B cell (primary cell): ENCODE measurements around the gene SULT2B1. TPM values are rescaled to one million over a fixed set of nuclear protein-coding genes. Genes with fewer than 3 reads are reported as not detected.
A peak's percentile ranks its signal among the peaks of the same experiment; 100 is the strongest.

Experiments
- ATAC-seq: fragments of 200-7000 bp; cut with Tn5 transposase; one replicate; pipeline ENCODE4 v1.10.0; 2021; ENCODE audit warnings: low read depth, mild to moderate bottlenecking, moderate number of reproducible peaks, moderate library complexity
- CTCF ChIA-PET: fragments of 350-600 bp; sonication (Branson Sonifier 250); formaldehyde crosslinking; loops from one replicate; lab custom pipeline; 2021; ENCODE audit warnings: antibody characterized with exemption, inconsistent platforms; lab: Charles Lee
- POLR2A ChIA-PET: fragments of 350-600 bp; sonication (Branson Sonifier 250); formaldehyde crosslinking; loops from one replicate; lab custom pipeline; 2021; ENCODE audit warnings: antibody characterized with exemption; lab: Charles Lee
- DNase-seq: peaks from one replicate; pipeline ENCODE4 v3.0.0; 2013
- H2AFZ ChIP-seq: 2 replicates; pipeline ENCODE4 v1.6.1; 2012; ENCODE audit warnings: mild to moderate bottlenecking, low read depth, low read length; ENCODE audit not compliant: insufficient read depth, poor library complexity, severe bottlenecking
- H3K27ac ChIP-seq, 2 donors: 1 replicate in 1 of 2; 2 replicates in 1 of 2; pipeline ENCODE4 v1.5.1; 2012 to 2013; ENCODE audit warnings: low read length in 2 of 2, mild to moderate bottlenecking in 2 of 2, moderate library complexity in 1 of 2
- H3K27me3 ChIP-seq, 4 experiments: fragments of 200-600 bp in 1 of 4; sonication (generic) in 1 of 4; replicated peaks in 1 of 4; 1 replicate in 2 of 4; 2 replicates in 2 of 4; pipeline versions ENCODE4 v1.6.1 to v1.7.0; 2013 to 2016; ENCODE audit warnings: low read length in 3 of 4, mild to moderate bottlenecking in 2 of 4, mixed read lengths in 1 of 4, moderate library complexity in 1 of 4; ENCODE audit not compliant: insufficient read depth in 4 of 4, control insufficient read depth in 3 of 4; ENCODE audit errors: control extremely low read depth in 1 of 4
- H3K36me3 ChIP-seq, 2 experiments: replicated peaks in 1 of 2; 1 replicate in 1 of 2; 2 replicates in 1 of 2; pipeline versions ENCODE4 v1.6.1 to v1.7.1; 2013; ENCODE audit warnings: low read length in 1 of 2; ENCODE audit not compliant: insufficient read depth in 2 of 2, control insufficient read depth in 1 of 2; ENCODE audit errors: control extremely low read depth in 1 of 2, extremely low read depth in 1 of 2
- H3K4me1 ChIP-seq, 2 donors: fragments of 200-600 bp in 1 of 2; sonication (generic) in 1 of 2; 1 replicate in 1 of 2; 2 replicates in 1 of 2; pipeline versions ENCODE4 v1.5.1 to v1.6.1; 2013 to 2017; ENCODE audit warnings: low read length in 2 of 2; ENCODE audit not compliant: control insufficient read depth in 2 of 2, insufficient read depth in 2 of 2
- H3K4me2 ChIP-seq: replicated peaks from 2 replicates; pipeline ENCODE3; 2012; ENCODE audit warnings: mild to moderate bottlenecking, low read depth, low read length; ENCODE audit not compliant: poor library complexity, severe bottlenecking
- H3K4me3 ChIP-seq, 5 experiments: fragments of 200-600 bp in 1 of 5; sonication (generic) in 1 of 5; 1 replicate in 3 of 5; 2 replicates in 2 of 5; pipeline versions ENCODE4 v1.5.1 to v1.7.0; 2011 to 2016; ENCODE audit warnings: low read length in 4 of 5, mild to moderate bottlenecking in 4 of 5, low read depth in 2 of 5, control low read depth in 1 of 5, moderate library complexity in 1 of 5; ENCODE audit not compliant: insufficient read depth in 1 of 5; ENCODE audit errors: control extremely low read depth in 1 of 5, extremely low read depth in 1 of 5
- H3K79me2 ChIP-seq: fragments of 200-600 bp; sonication (generic); one replicate; pipeline ENCODE4 v1.6.0; 2016; ENCODE audit warnings: low read length; ENCODE audit not compliant: control insufficient read depth, insufficient read depth
- H3K9ac ChIP-seq: fragments of 200-600 bp; sonication (generic); 2 replicates; pipeline ENCODE4 v1.6.1; 2017; ENCODE audit warnings: mild to moderate bottlenecking, low read length, moderate library complexity
- H3K9me3 ChIP-seq, 3 donors: one replicate each; pipeline versions ENCODE4 v1.6.1 to v1.7.1; 2013; ENCODE audit warnings: low read length in 2 of 3; ENCODE audit not compliant: control insufficient read depth in 2 of 3, insufficient read depth in 1 of 3; ENCODE audit errors: control extremely low read depth in 1 of 3
- H4K20me1 ChIP-seq: 2 replicates; pipeline ENCODE4 v1.6.0; 2012; ENCODE audit warnings: mild to moderate bottlenecking, low read length; ENCODE audit not compliant: insufficient read depth, control insufficient read depth, poor library complexity, severe bottlenecking
- H3K27ac Mint-ChIP-seq: one replicate; pipeline ENCODE4 v1.8.0; 2021; ENCODE audit warnings: mixed read lengths
- H3K27me3 Mint-ChIP-seq: one replicate; pipeline ENCODE4 v1.8.0; 2021; ENCODE audit warnings: mixed read lengths
- H3K4me1 Mint-ChIP-seq: one replicate; pipeline ENCODE4 v1.8.0; 2021; ENCODE audit warnings: mixed read lengths
- H3K4me3 Mint-ChIP-seq: one replicate; pipeline ENCODE4 v1.8.0; 2021; ENCODE audit warnings: mixed read lengths
- H3K9me3 Mint-ChIP-seq: one replicate; pipeline ENCODE4 v1.8.0; 2022; ENCODE audit warnings: mixed read lengths; ENCODE audit not compliant: insufficient read depth
- EZH2 ChIP-seq: IDR thresholded peaks from 2 replicates; pipeline ENCODE4 v1.6.1; 2012; ENCODE audit warnings: borderline replicate concordance, low read depth, mild to moderate bottlenecking, moderate library complexity, low read length; ENCODE audit not compliant: insufficient read depth, poor library complexity, severe bottlenecking
- WGBS: methylation state at CpG from one replicate; pipeline ENCODE4 v1.1.5; 2013; ENCODE audit warnings: missing lambda C conversion rate; ENCODE audit not compliant: insufficient coverage; 5-methylcytosine and 5-hydroxymethylcytosine counted together
- intact Hi-C: fragments of 100-400 bp; cut with micrococcal nuclease; formaldehyde crosslinking; loops from one replicate; pipeline ENCODE4 v1.10.0; 2022
- polyA plus RNA-seq: library from polyadenylated mRNA; depleted of rRNA; stranded (reverse); fragments of >200 nt; gene quantifications from 2 replicates; pipeline ENCODE4 v1.2.3, GENCODE V29; 2012
- total RNA-seq, 2 donors: library from RNA; stranded (reverse); fragments of 120-200 nt in 1 of 2; gene quantifications; 1 replicate in 1 of 2; 2 replicates in 1 of 2; pipeline versions ENCODE4 v1.2.3 to v1.2.4, GENCODE V29; 2013 to 2022
- TF ChIP-seq, protein P1 (sequence below): fragments of 200-600 bp; IDR thresholded peaks from one replicate; pipeline ENCODE4 v1.8.0; 2022; ENCODE audit warnings: antibody characterized with exemption, mild to moderate bottlenecking

The SULT2B1 gene
- total and polyA plus RNA-seq, 2 donors (not counting 1 experiment from before 2014, with no cell fraction given), result not detected

DNA sequence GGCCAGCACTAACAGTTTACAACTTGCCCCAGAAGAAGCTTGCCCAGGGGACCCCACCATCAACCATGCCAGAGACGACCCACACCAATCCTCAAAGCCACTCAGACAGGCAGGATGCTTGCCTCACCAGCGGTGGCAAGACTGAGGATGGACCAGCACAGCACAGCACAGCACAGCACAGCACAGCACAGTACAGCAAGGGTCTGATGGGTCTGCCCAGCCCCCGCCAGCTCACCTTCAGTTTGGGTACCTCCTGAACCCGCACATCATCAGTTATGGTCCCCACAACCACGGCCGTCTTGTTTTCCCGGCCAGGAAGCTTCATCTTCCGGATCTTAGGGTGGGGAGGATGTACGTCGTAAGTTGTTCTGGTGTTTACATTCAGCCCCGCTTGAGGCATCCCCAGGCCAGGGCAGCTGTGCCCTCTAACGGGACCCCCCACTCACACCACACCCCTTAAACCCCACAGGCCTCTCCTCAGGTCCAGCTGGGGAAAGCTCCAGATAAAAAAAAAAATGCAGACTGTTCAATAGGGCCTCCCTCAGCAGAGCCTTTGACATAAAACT lies 64.6 kb downstream of the SULT2B1 start:
- peaks cover 0 to 38% of the 10 kb centered on the region in 2 experiments for H3K36me3 ChIP-seq
- H3K9me3 Mint-ChIP-seq, result no peaks in the 10 kb centered on the region
- H4K20me1 ChIP-seq, result peaks cover 41% of the 10 kb centered on the region
- DNase-seq (peak; percentile 18), ATAC-seq (no peak)
- 90% methylated on average over 4 of the region's 12 CpGs for WGBS
- intact Hi-C loops, result no loop called here
- H3K27ac ChIP-seq, result no peak overlapping the region
- TF ChIP-seq, protein P1, sequence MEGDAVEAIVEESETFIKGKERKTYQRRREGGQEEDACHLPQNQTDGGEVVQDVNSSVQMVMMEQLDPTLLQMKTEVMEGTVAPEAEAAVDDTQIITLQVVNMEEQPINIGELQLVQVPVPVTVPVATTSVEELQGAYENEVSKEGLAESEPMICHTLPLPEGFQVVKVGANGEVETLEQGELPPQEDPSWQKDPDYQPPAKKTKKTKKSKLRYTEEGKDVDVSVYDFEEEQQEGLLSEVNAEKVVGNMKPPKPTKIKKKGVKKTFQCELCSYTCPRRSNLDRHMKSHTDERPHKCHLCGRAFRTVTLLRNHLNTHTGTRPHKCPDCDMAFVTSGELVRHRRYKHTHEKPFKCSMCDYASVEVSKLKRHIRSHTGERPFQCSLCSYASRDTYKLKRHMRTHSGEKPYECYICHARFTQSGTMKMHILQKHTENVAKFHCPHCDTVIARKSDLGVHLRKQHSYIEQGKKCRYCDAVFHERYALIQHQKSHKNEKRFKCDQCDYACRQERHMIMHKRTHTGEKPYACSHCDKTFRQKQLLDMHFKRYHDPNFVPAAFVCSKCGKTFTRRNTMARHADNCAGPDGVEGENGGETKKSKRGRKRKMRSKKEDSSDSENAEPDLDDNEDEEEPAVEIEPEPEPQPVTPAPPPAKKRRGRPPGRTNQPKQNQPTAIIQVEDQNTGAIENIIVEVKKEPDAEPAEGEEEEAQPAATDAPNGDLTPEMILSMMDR, result no peak
- peaks cover 17 to 31% of the 10 kb centered on the region in 2 donors for H3K4me1 ChIP-seq
- no peaks in the 10 kb centered on the region for H3K27me3 Mint-ChIP-seq
- peak overlapping the region; percentile 98 for H3K4me3 Mint-ChIP-seq
- H3K4me3 ChIP-seq, result no peak overlapping the region
- H2AFZ ChIP-seq, result no peak overlapping the region
- H3K27me3 ChIP-seq, result no peaks in the 10 kb centered on the region
- POLR2A ChIA-PET, result interaction anchor here (0.6 kb wide), 2 partner anchors 15 to 21 kb away, joined by 4 read pairs; no protein-coding TSS in a partner anchor
- peaks cover 41% of the 10 kb centered on the region for H3K4me1 Mint-ChIP-seq
- peaks cover 17% of the 10 kb centered on the region for H3K79me2 ChIP-seq
- no peak overlapping the region for H3K9ac ChIP-seq
- CTCF ChIA-PET, result interaction anchor here (1.6 to 3.9 kb wide), 3 partner anchors 9 to 29 kb away, joined by 4 to 25 read pairs (median 5); partner anchors contain the start of gene SPACA4
- peak overlapping the region; percentile 55 for H3K27ac Mint-ChIP-seq
- H3K4me2 ChIP-seq, result no peak overlapping the region
- no peaks in the 10 kb centered on the region for H3K9me3 ChIP-seq

DNA sequence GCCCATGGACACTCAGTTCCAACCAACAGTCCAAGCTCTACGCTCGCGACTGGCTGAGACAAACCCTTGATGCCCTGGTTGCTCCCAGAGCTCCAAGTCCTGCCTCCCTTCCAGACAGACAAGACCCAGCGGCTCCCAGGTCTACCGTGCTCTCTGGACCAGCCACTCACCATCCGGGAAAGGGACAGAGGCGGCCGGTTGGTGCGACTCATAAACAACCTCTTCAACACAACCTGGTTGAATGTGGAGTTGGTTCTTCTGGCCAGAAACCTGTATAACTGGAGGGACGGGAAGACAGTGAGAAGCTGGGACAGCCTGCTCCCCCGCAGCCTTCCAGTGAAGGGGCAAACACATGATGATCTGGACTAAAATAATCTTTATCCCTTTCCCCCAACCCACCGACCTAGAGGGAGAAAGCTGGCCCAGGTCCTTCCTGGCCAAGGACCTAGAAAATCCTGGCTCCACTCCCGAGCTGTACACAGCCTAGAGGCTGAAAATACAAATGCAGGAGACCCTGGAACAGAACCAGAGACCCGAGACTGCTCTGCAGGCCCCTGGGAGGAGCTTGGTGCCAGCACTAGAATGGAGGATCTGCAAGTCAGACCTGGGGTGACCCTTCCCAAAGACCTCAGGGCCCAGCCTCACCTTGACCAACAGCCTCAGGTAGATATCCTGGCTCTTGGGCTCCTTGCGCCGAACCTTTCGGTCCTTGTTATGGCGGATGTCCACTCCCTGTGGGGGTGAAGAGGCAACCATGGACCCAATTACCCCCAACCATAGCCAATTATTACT lies 65.4 kb downstream of the SULT2B1 start:
- H3K36me3 ChIP-seq, result peaks cover 0 to 40% of the 10 kb centered on the region in 2 experiments

More for the DNA sequence above, 65.4 kb downstream of the SULT2B1 start:
- POLR2A ChIA-PET, result interaction anchor here (0.6 kb wide), 1 partner anchor 14 kb away, joined by 4 read pairs; no protein-coding TSS in a partner anchor
- ATAC-seq, result no peak
- Mint-ChIP-seq H3K9me3 (no peaks in the 10 kb centered on the region), H3K27me3 (no peaks in the 10 kb centered on the region), H3K4me1 (peaks cover 44% of the 10 kb centered on the region), H3K27ac (peak overlapping the region; percentile 10), H3K4me3 (peak overlapping the region; percentile 98)
- CTCF ChIA-PET, result interaction anchor here (0.9 to 3.9 kb wide), 3 partner anchors 10 to 20 kb away, joined by 3 to 25 read pairs (median 5); partner anchors contain the start of genes DBP and SPACA4
- H3K27ac ChIP-seq, result peak overlapping the region; percentile 87 to 91
- no peaks in the 10 kb centered on the region for H3K27me3 ChIP-seq
- peak overlapping the region in 2 of 5 experiments; percentile 99 to 100 for H3K4me3 ChIP-seq
- H3K9me3 ChIP-seq, result no peaks in the 10 kb centered on the region
- H3K9ac ChIP-seq, result peak overlapping the region; percentile 98
- peaks cover 17% of the 10 kb centered on the region for H3K79me2 ChIP-seq
- peaks cover 41% of the 10 kb centered on the region for H4K20me1 ChIP-seq
- peak; percentile 24 for DNase-seq
- intact Hi-C loops, result no loop called here
- H2AFZ ChIP-seq, result no peak overlapping the region
- no peak for TF ChIP-seq EZH2
- TF ChIP-seq, protein P1, result no peak
- WGBS, result 86% methylated on average over 13 of the region's 18 CpGs
- H3K4me1 ChIP-seq, result peaks cover 17 to 32% of the 10 kb centered on the region in 2 donors
- peak overlapping the region; percentile 89 for H3K4me2 ChIP-seq
